BE2C (cell line): ENCODE measurements around the gene CAPRIN1.

Source experiments
- DNase-seq: peaks from one replicate; pipeline ENCODE4 v3.0.0-alpha.2; 2020
- H3K27me3 ChIP-seq: fragments of 250-450 bp; sonication (Bioruptor Pico); 2 replicates; pipeline ENCODE4 v1.5.1; 2020; ENCODE audit warnings: mild to moderate bottlenecking
- H3K36me3 ChIP-seq: fragments of 250-450 bp; sonication (Bioruptor Pico); 2 replicates; pipeline ENCODE4 v1.5.1; 2020; ENCODE audit warnings: mild to moderate bottlenecking
- H3K4me1 ChIP-seq: fragments of 250-450 bp; sonication (Bioruptor Pico); 2 replicates; pipeline ENCODE4 v1.5.1; 2020
- H3K4me3 ChIP-seq: 2 replicates; pipeline ENCODE4 v1.5.1; 2011; ENCODE audit warnings: low read depth, low read length
- H3K9me3 ChIP-seq: fragments of 250-450 bp; sonication (Bioruptor Pico); 2 replicates; pipeline ENCODE4 v1.5.1; 2020
- TF ChIP-seq, protein P1 (sequence below): IDR thresholded peaks from 2 replicates; pipeline ENCODE4 v1.5.1; 2012; ENCODE audit warnings: mild to moderate bottlenecking, low read depth, low read length

CAPRIN1 gene

GRCh38 chr11:34029176-34029575 is 22.4 kb upstream of the CAPRIN1 start:
- no peaks in the 10 kb centered on the region for H3K36me3 ChIP-seq
- H3K27me3 ChIP-seq, result no peaks in the 10 kb centered on the region
- TF ChIP-seq, protein P1, sequence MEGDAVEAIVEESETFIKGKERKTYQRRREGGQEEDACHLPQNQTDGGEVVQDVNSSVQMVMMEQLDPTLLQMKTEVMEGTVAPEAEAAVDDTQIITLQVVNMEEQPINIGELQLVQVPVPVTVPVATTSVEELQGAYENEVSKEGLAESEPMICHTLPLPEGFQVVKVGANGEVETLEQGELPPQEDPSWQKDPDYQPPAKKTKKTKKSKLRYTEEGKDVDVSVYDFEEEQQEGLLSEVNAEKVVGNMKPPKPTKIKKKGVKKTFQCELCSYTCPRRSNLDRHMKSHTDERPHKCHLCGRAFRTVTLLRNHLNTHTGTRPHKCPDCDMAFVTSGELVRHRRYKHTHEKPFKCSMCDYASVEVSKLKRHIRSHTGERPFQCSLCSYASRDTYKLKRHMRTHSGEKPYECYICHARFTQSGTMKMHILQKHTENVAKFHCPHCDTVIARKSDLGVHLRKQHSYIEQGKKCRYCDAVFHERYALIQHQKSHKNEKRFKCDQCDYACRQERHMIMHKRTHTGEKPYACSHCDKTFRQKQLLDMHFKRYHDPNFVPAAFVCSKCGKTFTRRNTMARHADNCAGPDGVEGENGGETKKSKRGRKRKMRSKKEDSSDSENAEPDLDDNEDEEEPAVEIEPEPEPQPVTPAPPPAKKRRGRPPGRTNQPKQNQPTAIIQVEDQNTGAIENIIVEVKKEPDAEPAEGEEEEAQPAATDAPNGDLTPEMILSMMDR, result no peak

GRCh38 chr11:34030382-34030781 is 21.1 kb upstream of the CAPRIN1 start:
- no peak overlapping the region for H3K4me3 ChIP-seq
- TF ChIP-seq, protein P1, result no peak
- H3K4me1 ChIP-seq, result no peaks in the 10 kb centered on the region
- no peaks in the 10 kb centered on the region for H3K9me3 ChIP-seq
- no peaks in the 10 kb centered on the region for H3K36me3 ChIP-seq
- no peak for DNase-seq
- no peaks in the 10 kb centered on the region for H3K27me3 ChIP-seq

More at GRCh38 chr11:34029176-34029575, 22.4 kb upstream of the CAPRIN1 start:
- H3K9me3 ChIP-seq, result no peaks in the 10 kb centered on the region
- DNase-seq, result no peak
- H3K4me3 ChIP-seq, result no peak overlapping the region
- H3K4me1 ChIP-seq, result no peaks in the 10 kb centered on the region

DNA sequence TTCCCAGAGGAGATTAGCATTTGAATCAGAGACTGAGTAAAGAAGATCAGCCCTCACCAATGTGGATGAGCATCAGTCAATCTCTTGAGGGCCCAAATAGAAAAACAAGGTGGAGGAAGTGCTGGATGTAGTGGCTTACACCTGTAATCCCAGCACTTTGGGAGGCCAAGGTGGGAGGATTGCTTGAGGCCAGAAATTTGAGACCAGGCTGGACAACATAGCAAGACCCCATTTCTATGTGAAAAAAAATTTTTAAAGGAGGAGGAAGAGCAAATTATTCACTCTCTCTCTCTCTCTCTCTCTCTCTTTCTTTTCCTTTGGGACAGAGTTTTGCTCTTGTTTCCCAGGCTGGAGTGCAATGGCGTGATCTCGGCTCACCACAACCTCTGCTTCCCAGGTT is 18.1 kb upstream of the CAPRIN1 start:
- H3K9me3 ChIP-seq, result no peaks in the 10 kb centered on the region
- no peak overlapping the region for H3K4me3 ChIP-seq
- no peaks in the 10 kb centered on the region for H3K36me3 ChIP-seq
- DNase-seq, result no peak
- TF ChIP-seq, protein P1, result no peak
- H3K27me3 ChIP-seq, result no peaks in the 10 kb centered on the region
- no peaks in the 10 kb centered on the region for H3K4me1 ChIP-seq

- no peak overlapping the region for H3K4me3 ChIP-seq
- no peaks in the 10 kb centered on the region for H3K27me3 ChIP-seq
- H3K9me3 ChIP-seq, result no peaks in the 10 kb centered on the region
- no peak for DNase-seq
- H3K36me3 ChIP-seq, result no peaks in the 10 kb centered on the region
- H3K4me1 ChIP-seq, result no peaks in the 10 kb centered on the region
- TF ChIP-seq, protein P1, result no peak
These were observed 17.5 kb upstream of the CAPRIN1 start for GRCh38 chr11:34034053-34034452.

DNA sequence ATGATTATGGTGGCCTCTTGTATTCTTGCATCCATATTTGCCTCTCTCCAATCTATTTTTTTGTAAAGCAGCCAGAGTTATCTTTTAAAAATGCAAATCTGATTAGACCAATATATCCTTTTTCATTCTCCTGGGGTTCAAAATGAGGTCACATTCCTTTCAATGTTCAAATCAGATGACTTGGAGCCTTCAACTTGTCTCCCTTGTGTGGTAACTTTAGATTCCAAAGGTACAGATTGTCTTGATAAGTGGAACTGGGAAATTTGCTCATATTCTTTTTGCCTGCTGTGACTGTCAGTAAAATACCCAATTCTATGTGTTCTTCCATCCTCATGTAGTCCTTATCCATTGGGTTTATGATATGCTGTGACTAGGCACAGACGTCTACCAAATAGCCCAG is 15.1 kb upstream of the CAPRIN1 start:
- Histone ChIP-seq H3K9me3 (no peaks in the 10 kb centered on the region), H3K4me3 (no peak overlapping the region), H3K27me3 (no peaks in the 10 kb centered on the region), H3K36me3 (no peaks in the 10 kb centered on the region), H3K4me1 (no peaks in the 10 kb centered on the region)
- TF ChIP-seq, protein P1, result no peak
- no peak for DNase-seq

- no peak for DNase-seq
- no peaks in the 10 kb centered on the region for H3K27me3 ChIP-seq
- no peaks in the 10 kb centered on the region for H3K9me3 ChIP-seq
- TF ChIP-seq, protein P1, result no peak
- H3K4me1 ChIP-seq, result no peaks in the 10 kb centered on the region
- no peaks in the 10 kb centered on the region for H3K36me3 ChIP-seq
- no peak overlapping the region for H3K4me3 ChIP-seq
These were observed 14.5 kb upstream of the CAPRIN1 start for GRCh38 chr11:34037016-34037415.
